A204.1 (cell line): ENCODE results near the gene TGFBRAP1.
A peak's percentile ranks its signal among the peaks of the same experiment; 100 is the strongest.
"Not testable (repeated sequence)": the region's sequence is repeated elsewhere in the genome, so short reads cannot be mapped to it uniquely, and the experiment has no call there.

Source experiments
- FAIRE-seq: peaks from 2 replicates; lab custom pipeline; 2012; peaks lifted over from hg19 to GRCh38; lab: Jason Lieb, UNC

TGFBRAP1 gene

DNA sequence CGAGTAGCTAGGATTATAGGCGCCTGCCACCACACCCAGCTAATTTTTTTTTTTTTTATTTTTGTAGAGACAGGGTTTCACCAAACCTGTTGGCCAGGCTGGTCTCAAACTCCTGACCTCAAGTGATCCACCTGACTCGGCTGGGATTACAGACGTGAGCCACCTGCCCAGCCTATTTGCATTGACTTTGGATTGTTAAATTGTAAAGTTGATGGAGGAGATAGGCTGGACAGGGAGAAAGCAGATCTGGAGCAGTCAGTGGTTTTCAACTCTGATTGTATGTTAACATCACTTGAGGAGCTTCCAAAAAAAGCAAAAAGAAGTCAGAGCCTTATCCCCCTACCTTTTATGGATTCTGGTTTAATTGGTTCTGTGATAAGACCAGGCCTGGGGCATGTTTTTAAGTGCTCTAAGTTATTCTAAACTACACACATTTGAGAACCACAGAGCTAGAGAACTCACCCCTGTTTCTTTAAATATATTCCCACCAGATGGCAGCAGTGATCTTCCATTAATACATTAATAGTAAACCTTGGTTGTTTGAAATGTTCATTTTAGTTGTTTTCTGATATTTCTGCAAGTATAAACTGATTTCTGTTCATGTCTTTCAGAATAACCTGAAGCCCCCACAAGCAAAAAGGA lies 15.3 kb upstream of the TGFBRAP1 start:
- peak; percentile 89 for FAIRE-seq

DNA sequence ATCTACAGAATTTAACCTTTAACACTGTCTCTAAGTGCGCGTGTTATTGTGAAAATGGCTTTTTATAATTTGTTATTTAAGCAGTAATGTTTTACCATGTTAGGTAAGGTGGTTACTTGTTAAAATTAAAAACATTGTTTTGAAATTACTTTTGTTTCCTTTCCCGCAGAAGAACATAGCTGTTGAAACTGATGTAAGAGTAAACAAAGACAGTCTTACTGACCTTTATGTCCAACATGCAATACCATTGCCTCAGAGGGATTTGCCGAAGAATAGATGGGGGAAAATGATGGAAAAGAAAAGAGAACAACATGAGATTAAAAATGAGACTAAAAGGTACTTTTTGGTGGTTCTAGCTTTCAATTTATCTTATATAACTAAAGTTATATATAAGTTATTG lies 9.9 kb upstream of the TGFBRAP1 start:
- no peak for FAIRE-seq

DNA sequence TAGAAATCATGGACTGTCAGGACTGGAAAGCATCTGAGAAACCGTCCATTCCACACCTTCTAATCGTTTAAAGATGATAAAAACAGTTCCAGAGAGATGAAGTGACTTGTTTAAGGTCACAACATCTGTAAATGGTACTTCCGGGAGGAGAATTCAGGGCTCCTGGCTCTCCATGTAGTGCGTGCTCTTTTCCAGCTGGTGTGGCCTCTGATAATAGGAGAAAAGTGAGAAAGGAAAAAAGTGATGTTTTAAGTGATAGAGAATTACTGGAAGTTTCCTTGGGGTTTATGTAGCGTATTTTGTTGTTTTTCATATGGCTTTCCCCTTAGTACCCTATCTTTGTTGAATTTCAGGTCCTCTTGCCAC lies 8.5 kb upstream of the TGFBRAP1 start:
- FAIRE-seq = no peak

DNA sequence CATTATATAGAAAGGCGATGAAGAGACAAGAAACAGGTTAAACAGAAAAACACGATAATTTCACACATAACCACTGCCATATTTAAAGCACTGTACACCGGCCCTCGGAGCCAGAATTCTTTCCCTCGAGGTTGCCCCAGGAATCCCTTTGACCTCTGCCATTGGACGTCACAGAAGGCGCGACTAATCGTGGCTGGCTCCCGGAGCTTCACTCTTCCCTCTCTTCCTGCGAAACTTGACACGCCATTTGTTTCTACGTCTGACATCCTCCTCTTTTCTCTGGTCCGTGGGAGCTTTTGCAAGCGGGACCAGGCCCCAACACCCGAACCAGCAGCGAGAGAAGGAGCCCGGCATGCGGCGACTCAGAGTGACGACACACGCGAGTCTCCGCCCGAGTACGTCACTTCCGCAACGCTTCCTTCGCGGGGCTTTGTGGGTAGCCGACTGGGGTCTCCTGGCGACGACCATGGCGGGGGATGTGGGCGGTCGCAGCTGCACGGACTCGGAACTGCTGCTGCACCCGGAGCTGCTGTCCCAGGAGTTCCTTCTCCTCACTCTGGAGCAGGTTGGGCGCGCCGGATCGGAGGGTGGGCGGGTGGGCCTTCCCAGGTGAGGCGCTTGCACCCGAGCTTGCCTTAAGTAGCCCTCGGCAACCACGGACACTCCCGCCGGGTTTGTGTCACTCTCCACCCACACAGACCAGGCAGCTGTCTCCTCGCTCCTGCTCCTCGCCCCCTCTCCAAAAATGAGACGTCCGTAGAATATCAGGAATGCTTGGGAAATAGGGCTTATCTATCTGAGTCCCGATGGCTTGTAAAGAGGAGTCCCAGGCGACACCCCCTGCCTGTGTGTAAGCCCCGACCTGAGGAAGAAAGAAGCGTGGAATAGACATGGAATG lies 7.8 kb upstream of the TGFBRAP1 start, which contains the start of gene C2orf49:
C2orf49 (plus strand) TSS at position 419 of the 898 bp plus-strand sequence; CDS start at position 467, 48 bp downstream.
- FAIRE-seq = no peak

DNA sequence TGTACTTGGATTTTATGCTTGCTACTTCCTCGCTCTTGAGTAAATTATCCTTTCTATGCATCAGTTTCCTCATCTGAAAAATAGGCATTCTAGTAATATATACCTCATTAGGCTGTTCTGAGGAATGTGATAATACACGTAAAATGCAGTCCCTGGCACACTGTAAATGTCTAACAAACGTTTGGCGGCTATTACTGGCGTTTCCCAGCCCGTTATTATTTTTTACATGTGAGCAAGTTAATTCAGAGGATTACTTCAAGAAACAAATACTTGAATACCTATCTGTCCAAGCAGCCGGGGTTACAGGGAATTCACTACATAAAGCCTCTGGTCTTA lies 7.2 kb upstream of the TGFBRAP1 start:
- no peak for FAIRE-seq

DNA sequence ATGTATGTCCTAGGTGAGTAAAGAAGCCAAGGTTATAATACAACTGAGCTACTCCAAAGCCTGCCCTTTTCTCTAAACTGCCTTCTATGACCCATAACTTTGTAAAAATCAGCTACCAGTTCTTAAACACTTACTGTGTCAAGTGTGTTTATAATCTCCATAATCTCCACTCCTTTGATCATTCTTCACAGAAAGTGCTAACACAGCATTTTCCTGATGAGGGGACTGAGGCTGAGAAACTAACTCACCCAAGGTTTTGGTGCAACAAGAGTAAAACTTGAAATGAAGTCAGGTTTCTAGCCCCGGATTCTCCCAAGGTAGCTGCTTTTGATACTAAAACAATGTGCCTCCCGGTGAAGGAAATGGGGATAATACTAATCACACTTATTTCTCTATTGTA lies 5.9 kb upstream of the TGFBRAP1 start:
- no peak for FAIRE-seq

DNA sequence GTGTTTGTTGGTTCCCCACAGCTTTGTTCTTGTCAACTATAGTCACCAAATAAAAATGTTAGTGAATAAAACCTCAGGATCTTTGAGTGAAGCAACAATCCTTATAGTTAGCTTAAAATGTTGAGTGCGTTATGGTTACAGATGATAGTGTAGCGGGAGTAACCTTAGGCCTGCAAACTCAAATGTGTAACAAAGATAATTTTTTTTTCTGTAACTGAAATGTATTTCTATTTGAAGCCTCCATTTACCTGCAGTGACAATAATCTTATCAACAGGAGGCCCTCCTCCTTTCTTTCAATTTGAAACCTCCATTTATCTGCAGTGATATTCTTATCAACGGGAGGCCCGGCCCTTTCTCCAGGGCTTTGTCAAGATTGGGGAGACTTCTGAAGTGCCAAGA lies 4.7 kb upstream of the TGFBRAP1 start:
- no peak for FAIRE-seq

DNA sequence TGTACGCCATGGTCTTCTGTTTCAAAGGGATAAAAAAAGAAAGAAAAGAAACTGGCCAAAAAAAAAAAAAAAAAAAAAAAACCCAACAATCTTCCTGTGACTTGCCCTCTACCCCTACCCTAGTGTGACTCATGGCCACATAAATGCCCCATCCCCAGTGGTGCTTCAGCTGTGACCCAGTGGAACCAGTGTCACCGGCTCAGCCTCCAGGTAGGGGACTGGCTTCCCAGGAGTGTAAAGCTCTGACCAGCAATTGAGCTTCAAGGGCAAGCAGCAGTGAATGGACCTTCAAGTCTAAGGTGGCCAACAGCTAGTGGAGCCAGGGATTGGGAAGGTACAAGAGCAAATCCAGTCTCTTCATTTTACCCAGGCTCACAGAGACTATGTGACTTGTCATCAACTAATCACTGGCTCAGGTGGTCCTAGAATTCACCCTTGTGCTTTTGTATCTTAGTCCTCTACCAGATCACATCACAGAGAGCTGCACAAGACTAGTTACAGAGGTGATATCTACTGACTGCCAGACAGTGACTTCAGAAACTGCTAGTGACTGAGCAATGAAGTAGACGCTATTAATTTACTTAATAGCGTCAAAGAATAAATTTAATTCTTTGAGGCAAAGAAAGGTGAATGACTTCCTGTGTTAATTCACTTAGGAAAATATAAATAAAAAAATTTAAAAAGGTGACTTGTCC lies 1.3 kb upstream of the TGFBRAP1 start:
- FAIRE-seq = no peak

DNA sequence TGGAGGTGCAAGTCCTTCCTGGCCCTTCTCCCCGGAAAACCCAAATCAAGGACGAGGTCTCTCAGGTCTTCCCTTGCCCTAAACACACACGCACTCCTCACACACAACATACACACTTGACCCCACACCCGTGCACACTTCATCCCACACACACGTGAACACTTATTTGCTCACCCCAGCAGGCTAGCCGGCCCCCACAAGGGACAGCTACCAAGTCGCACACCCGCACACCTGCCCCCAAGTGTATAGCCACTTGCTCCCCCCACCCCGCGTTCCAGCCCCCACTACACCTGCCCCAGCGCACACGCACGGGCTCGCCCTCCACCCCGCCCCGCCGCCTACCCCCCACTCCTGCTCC lies 359 bp downstream of the TGFBRAP1 start:
- FAIRE-seq = no peak

DNA sequence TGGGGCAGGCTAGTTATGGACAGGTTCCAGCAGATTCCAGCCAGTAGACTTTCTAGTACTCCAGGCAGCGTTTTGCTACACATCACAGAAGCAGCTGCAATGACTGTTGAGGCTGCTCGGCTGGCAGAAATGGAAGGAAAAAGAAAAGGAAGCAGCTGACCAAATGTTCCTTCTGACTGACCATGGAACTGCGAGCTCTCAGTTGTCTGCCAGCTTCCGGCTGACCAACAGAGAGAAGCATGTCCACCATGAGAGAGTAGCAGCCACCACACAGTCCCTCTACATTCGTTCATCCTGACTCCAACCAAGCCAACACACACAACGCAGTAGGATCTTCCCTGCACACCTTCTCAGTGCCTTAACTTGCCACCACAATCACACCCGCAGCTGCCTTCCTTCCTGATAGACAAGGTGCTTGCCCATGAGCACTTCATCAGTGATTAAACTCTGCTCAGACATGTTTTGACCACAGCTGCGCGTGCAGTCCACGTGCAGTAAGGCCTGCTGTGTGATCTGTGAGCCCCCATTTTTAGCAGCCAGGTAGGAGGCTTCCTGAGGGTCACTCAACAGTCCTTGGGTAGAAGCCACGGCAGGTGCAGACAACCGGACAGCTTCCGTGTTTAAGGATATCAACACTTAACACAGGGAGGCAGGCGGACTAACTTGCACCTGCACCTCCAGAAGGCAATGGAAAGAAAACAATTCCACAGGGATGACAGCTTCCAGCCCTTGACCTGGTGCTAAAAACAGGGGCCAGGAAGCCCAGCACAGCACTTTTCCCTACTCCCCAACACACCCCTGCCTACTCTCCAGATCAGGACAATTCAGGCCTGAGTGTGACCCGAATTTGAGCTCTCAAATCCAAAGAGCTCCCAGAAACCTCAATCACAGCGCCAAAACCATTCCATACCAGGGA lies 996 bp downstream of the TGFBRAP1 start:
- FAIRE-seq = no peak

DNA sequence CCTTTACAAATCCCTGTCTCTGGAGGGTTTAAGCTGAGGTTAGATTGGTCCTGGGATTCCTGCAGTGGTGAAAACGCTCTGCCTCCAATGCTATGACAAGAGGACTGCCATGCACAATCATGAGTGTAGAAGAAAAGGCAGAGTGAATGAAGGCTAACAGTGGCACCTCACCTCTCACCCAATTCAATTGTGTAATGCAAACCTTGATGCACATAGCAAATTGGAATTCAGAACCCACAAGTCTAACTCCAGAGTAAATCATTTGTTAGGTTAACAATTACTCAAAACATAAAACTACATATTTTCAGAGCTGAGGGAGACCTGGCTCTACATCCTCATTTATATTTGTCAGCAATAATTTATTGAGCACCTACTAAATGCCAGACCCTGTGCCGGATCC lies 1.8 kb downstream of the TGFBRAP1 start:
- FAIRE-seq = no peak

DNA sequence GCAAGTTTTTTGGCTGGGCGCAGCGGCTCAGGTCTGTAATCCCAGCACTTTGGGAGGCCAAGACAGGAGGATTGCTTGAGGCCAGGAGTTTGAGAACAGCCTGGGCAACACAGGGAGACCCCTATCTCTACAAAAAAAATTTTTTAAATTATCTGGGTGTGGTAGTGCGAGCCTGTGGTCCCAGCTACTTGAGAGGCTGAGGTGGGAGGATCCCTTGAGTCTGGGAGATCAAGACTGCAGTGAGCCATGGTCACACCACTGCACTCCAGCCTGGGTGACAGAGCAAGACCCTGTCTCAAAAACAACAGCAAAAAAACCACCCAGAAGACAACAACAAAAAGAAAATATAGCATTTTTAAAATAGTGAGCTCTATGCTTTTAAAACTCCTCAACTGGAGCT lies 2.3 kb downstream of the TGFBRAP1 start:
- not testable (repeated sequence) for FAIRE-seq

DNA sequence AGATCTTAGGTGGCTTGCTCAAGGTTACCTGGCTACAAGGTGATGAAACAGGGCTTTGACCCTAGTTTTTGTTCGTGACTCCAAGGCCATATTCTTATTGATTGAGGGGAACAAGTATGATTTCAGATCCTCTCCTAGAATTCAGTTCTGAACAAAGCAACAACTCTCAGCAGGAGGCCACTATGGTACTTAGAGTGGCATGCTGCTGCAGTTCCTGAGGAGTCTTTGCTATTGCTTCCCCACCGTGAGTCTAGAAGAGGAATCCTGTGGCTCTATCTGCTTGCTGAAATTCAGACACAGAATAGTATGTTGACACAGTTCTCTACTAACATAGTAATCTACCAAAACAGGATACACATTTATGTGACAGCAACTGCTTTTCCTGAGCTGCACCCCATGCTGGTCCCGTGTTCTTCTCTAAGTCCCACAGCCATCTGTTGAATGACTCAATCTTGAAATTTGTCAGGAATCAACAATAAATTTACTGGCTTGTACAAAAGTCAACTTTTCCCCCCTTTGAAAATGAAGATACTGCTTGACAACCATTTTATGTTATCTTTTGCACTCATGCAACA lies 4.1 kb downstream of the TGFBRAP1 start:
- no peak for FAIRE-seq

DNA sequence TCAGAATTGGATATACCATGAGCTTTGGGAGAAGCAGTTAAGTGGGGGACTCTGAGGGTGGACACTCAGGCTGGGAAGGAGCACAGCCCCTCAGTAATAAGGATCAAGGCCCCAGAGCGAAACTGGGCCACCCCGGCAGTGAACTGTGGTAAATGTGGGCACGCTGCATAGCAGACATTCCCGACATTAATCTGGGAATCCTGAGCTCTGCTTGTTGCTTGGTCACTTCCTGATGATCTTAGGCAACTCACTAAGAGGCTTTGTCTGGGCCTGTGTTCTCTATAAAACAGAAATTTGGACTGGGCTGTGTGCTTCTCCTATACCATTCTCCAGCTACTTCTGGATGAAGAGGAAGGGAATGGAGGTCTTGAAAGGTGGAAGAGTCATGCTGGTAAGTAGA lies 4.8 kb downstream of the TGFBRAP1 start:
- FAIRE-seq = no peak

DNA sequence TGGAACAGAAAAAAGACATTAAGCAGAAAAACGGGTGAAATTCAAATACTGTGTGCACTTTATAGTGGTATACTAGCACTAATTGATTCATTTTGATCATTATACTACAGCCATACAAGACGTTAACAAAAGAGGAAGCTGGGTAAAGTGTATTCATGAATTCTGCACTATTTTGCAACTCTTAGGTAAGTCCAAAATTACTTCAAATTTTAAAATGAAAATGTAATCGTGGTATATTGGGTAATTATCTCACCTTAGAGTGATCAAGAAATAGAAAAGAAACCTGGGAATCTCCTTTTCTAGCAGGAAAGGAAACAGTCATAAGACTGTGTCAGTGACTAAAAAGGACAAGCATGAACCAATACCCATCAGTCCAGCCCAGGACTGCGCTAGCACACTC lies 5.4 kb downstream of the TGFBRAP1 start:
- no peak for FAIRE-seq

DNA sequence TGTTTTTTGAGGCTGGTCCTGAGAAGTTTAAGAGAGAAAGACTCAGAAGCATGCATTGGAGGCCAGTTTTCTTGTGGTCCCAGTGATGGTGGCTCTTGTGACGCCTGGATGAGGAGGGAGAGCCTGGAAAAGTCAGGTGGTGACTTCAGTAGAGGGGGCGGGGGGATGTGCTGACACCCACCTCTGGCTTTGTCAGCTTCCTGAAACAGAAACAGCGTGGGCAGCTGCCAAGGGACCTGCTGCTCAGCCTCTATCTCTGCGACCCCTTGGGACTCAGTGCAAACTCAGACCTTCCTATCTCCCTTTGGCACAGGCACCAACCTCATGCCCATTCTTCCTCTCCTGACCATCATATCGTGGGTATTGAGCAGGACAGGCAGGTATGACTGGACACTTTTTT lies 6.4 kb downstream of the TGFBRAP1 start:
- FAIRE-seq = no peak

DNA sequence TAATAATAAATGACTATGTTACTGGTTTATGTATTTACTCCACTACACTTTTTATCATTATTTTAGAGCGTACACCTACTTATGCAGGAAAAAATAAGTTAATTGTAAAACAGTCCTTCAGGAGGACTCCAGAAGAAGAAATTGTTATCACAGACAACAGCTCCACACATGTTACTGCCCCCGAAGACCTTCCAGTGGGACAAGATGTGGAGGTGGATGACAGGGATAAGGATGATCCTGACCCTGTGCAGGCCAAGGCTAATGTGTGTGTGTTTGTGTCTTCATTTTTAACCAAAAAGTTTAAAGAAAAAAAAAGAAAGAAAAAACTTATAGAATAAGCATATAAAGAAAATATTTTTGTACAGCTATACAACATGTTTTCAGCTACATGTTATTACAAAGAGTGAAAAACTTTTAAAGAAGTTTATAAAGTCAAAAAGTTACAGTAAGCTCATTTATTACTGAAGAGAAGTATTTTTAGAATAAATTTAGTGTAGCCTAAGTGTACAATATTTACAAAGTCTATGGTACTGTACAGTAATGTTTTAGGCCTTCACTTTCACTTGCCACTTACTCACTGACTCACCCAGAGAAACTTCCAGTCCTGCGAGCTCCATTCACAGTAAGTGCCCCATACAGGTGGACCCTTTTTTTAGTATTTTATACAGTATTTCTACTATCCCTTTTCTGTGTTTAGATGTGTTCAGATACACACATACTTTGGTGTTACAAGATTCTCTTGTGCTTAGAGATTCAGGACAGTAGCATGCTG lies 7.5 kb downstream of the TGFBRAP1 start:
- no peak for FAIRE-seq

DNA sequence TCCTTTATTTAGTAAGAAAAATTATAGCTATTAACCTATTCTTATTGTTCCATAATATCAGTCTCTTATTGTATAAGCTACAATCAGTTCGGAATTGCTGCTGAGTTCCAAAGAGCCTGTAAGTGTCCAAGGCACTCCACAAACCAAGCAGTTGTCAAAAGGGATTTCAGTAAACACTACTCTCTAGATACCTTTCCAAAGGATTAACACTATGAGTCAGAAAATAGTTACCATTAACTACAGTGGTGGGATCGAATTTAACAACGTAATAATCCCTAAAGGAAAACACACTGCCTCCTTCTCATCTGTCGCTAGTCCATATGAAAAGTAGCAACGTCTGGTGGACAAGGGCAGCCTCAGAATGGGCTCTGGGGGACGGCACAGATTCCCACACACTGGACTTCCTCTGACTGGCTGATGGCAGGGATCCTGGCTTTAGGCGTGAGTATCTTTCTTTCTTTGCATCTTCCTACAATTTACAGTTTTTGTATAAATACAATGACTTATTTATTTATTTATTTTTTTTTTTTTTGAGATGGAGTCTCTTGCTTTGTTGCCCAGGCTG lies 8.8 kb downstream of the TGFBRAP1 start:
- FAIRE-seq = no peak

DNA sequence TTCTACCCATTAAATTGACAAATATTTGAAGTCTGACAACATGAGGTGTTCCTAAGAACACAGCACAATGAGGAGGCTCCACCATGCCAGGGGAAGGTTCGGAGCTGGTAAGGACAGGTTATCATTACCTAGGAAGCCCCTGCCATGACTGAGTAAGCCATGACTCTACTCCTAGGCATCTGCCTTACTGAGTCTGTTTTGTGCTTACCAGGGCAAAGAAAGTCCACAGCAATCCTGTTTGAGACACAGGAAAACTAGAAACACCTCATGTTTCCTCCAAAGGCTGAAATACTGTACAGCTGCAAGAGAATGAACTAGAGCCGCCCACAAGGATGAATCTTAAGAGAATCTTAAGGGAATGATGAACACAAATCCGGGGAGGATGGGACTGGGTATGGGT lies 11.6 kb downstream of the TGFBRAP1 start:
- no peak for FAIRE-seq

DNA sequence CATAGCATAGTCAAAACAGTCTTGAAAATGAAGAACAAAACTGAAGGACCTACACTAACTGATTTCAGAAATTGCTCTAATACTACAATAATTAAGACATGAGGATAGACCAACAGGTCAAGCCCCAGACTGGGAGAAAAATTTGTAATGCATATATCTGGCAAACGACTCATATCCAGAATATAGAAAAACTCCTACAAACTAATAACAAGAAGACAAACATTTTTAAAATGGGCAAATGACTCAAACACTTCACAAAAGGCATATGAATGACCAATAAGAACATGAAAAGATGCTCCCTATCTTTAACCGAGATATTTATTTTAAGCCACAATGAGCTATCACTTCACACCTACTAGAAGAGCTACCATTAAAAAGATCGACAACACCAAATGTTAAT lies 14.2 kb downstream of the TGFBRAP1 start:
- no peak for FAIRE-seq

DNA sequence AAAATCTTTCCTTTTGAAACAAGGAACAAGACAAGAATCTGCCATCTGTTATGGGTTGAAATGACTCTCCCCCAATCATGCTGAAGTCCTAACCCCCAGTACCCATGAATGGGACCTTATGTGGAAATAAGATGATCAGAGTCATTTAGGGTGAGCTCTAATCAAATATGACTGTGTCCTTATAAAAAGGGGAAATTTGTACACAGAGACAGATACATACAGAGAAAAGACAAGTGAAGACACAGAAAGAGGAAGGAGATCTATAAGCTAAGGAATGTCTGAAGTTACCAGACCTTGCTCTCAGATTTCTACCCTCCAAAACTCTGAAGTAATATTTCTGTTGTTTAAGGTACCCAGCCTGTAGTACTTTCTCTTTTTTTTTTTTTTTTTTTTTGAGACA lies 15.7 kb downstream of the TGFBRAP1 start:
- no peak for FAIRE-seq
